Stimulated activated naive B cell treated with anti-CD40 and anti-IgM and Interleukin-4, amounts not matched to agents 10 μg/mL and 1 μg/mL and 100 μg/mL, for 72 hours (primary cell): Measurements from ENCODE around the gene GPR78.

Source experiments
- ATAC-seq, 2 donors: fragments of 150-1000 bp; cut with Tn5 transposase; replicated peaks; 2 replicates each; pipeline ENCODE4 v1.10.0; 2021; ENCODE audit warnings: moderate library complexity in 1 of 2
- DNase-seq: peaks from one replicate; pipeline ENCODE4 v3.0.0; 2021
- H3K27ac Mint-ChIP-seq: one replicate; pipeline ENCODE4 v1.8.0; 2022; ENCODE audit warnings: mild to moderate bottlenecking, mixed read lengths
- H3K27me3 Mint-ChIP-seq, 2 donors: one replicate each; pipeline ENCODE4 v1.8.0; 2022; ENCODE audit warnings: mixed read lengths in 2 of 2
- H3K36me3 Mint-ChIP-seq, 2 donors: one replicate each; pipeline ENCODE4 v1.8.0; 2022; ENCODE audit warnings: mixed read lengths in 2 of 2, mild to moderate bottlenecking in 1 of 2
- H3K4me1 Mint-ChIP-seq, 2 donors: one replicate each; pipeline ENCODE4 v1.8.0; 2022; ENCODE audit warnings: mixed read lengths in 2 of 2, mild to moderate bottlenecking in 1 of 2
- H3K4me3 Mint-ChIP-seq, 2 donors: one replicate each; pipeline ENCODE4 v1.8.0; 2022; ENCODE audit warnings: mild to moderate bottlenecking in 2 of 2, mixed read lengths in 2 of 2, moderate library complexity in 1 of 2
- H3K9me3 Mint-ChIP-seq, 2 donors: one replicate each; pipeline ENCODE4 v1.8.0; 2022; ENCODE audit warnings: mixed read lengths in 2 of 2, mild to moderate bottlenecking in 1 of 2

Gene GPR78

GRCh38 chr4:8591626-8592365 is 11.6 kb downstream of the GPR78 start:
- no peak for ATAC-seq
- no peak for DNase-seq
- Mint-ChIP-seq H3K27me3 (peaks cover 34 to 42% of the 10 kb centered on the region in 2 donors), H3K36me3 (no peaks in the 10 kb centered on the region), H3K4me3 (no peak overlapping the region), H3K4me1 (peaks cover 0 to 4% of the 10 kb centered on the region in 2 donors), H3K27ac (no peak overlapping the region), H3K9me3 (no peaks in the 10 kb centered on the region)

GRCh38 chr4:8592366-8593263 is 12.4 kb downstream of the GPR78 start, which contains the start of gene CPZ:
Gene CPZ, plus strand, starts transcription at chr4:8592765. Its CDS starts 69 bp downstream, at chr4:8592834.
- Mint-ChIP-seq H3K4me3 (no peak within 1 kb of the TSS), H3K9me3 (no peaks in the 10 kb centered on the region), H3K4me1 (peaks cover 0 to 4% of the 10 kb centered on the region in 2 donors), H3K27me3 (peaks cover 34 to 42% of the 10 kb centered on the region in 2 donors), H3K36me3 (no peaks in the 10 kb centered on the region), H3K27ac (no peak within 1 kb of the TSS)
- DNase-seq (no peak), ATAC-seq (no peak)

GRCh38 chr4:8593264-8594096 is 13.3 kb downstream of the GPR78 start:
- Mint-ChIP-seq H3K4me1 (peaks cover 0 to 4% of the 10 kb centered on the region in 2 donors), H3K27me3 (peaks cover 34 to 38% of the 10 kb centered on the region in 2 donors), H3K4me3 (no peak overlapping the region), H3K9me3 (no peaks in the 10 kb centered on the region), H3K27ac (no peak overlapping the region), H3K36me3 (no peaks in the 10 kb centered on the region)
- ATAC-seq, result no peak
- DNase-seq, result no peak

- no peak for DNase-seq
- peaks cover 0 to 4% of the 10 kb centered on the region in 2 donors for H3K4me1 Mint-ChIP-seq
Measured at GRCh38 chr4:8594097-8595038, 14.2 kb downstream of the GPR78 start.

GRCh38 chr4:8595237-8596087 is 15.3 kb downstream of the GPR78 start:
- DNase-seq (no peak), ATAC-seq (no peak)
- Mint-ChIP-seq H3K27ac (no peak overlapping the region), H3K4me3 (no peak overlapping the region), H3K4me1 (peaks cover 0 to 4% of the 10 kb centered on the region in 2 donors), H3K9me3 (no peaks in the 10 kb centered on the region), H3K27me3 (peaks cover 32% of the 10 kb centered on the region in 2 donors), H3K36me3 (no peaks in the 10 kb centered on the region)

More at GRCh38 chr4:8594097-8595038, 14.2 kb downstream of the GPR78 start:
- Mint-ChIP-seq H3K27me3 (peaks cover 34 to 38% of the 10 kb centered on the region in 2 donors), H3K36me3 (no peaks in the 10 kb centered on the region), H3K9me3 (no peaks in the 10 kb centered on the region), H3K4me3 (no peak overlapping the region), H3K27ac (no peak overlapping the region)
- peak in 1 of 2 donors; percentile 68 for ATAC-seq

GRCh38 chr4:8596891-8597290 is 16.7 kb downstream of the GPR78 start:
- Mint-ChIP-seq H3K27ac (no peak overlapping the region), H3K36me3 (no peaks in the 10 kb centered on the region), H3K4me3 (no peak overlapping the region), H3K9me3 (no peaks in the 10 kb centered on the region), H3K4me1 (peaks cover 0 to 4% of the 10 kb centered on the region in 2 donors), H3K27me3 (peaks cover 18 to 20% of the 10 kb centered on the region in 2 donors)
- DNase-seq (no peak), ATAC-seq (no peak)

GRCh38 chr4:8597319-8597718 is 17.1 kb downstream of the GPR78 start:
- DNase-seq (no peak), ATAC-seq (no peak)
- Mint-ChIP-seq H3K4me3 (no peak overlapping the region), H3K27me3 (peaks cover 18 to 20% of the 10 kb centered on the region in 2 donors), H3K9me3 (no peaks in the 10 kb centered on the region), H3K27ac (no peak overlapping the region), H3K36me3 (no peaks in the 10 kb centered on the region), H3K4me1 (peaks cover 0 to 4% of the 10 kb centered on the region in 2 donors)

GRCh38 chr4:8597791-8598190 is 17.6 kb downstream of the GPR78 start:
- ATAC-seq (no peak), DNase-seq (no peak)
- H3K27ac Mint-ChIP-seq, result no peak overlapping the region
- peaks cover 18 to 19% of the 10 kb centered on the region in 2 donors for H3K27me3 Mint-ChIP-seq
- H3K36me3 Mint-ChIP-seq, result no peaks in the 10 kb centered on the region
- no peaks in the 10 kb centered on the region for H3K9me3 Mint-ChIP-seq
- H3K4me1 Mint-ChIP-seq, result peaks cover 0 to 4% of the 10 kb centered on the region in 2 donors
- H3K4me3 Mint-ChIP-seq, result no peak overlapping the region

GRCh38 chr4:8598391-8599090 is 18.3 kb downstream of the GPR78 start:
- Mint-ChIP-seq H3K27ac (no peak overlapping the region), H3K4me3 (no peak overlapping the region), H3K36me3 (no peaks in the 10 kb centered on the region), H3K27me3 (peaks cover 10 to 11% of the 10 kb centered on the region in 2 donors), H3K9me3 (no peaks in the 10 kb centered on the region), H3K4me1 (peaks cover 0 to 8% of the 10 kb centered on the region in 2 donors)
- ATAC-seq (no peak), DNase-seq (no peak)

- Mint-ChIP-seq H3K4me3 (no peak overlapping the region), H3K27ac (no peak overlapping the region), H3K9me3 (no peaks in the 10 kb centered on the region), H3K36me3 (no peaks in the 10 kb centered on the region), H3K27me3 (peaks cover 5 to 6% of the 10 kb centered on the region in 2 donors), H3K4me1 (peaks cover 0 to 8% of the 10 kb centered on the region in 2 donors)
- DNase-seq, result no peak
- ATAC-seq, result no peak
Measured at GRCh38 chr4:8599091-8599460, 18.9 kb downstream of the GPR78 start.

GRCh38 chr4:8599657-8600056 is 19.5 kb downstream of the GPR78 start:
- DNase-seq (no peak), ATAC-seq (no peak)
- H3K4me3 Mint-ChIP-seq, result no peak overlapping the region
- H3K4me1 Mint-ChIP-seq, result peaks cover 0 to 4% of the 10 kb centered on the region in 2 donors
- no peaks in the 10 kb centered on the region for H3K36me3 Mint-ChIP-seq
- no peak overlapping the region for H3K27ac Mint-ChIP-seq
- no peaks in the 10 kb centered on the region for H3K9me3 Mint-ChIP-seq
- peaks cover 0 to under 1% of the 10 kb centered on the region in 2 donors for H3K27me3 Mint-ChIP-seq

GRCh38 chr4:8600266-8600665 is 20.1 kb downstream of the GPR78 start:
- Mint-ChIP-seq H3K9me3 (no peaks in the 10 kb centered on the region), H3K27ac (no peak overlapping the region), H3K4me3 (no peak overlapping the region), H3K4me1 (peaks cover 0 to 4% of the 10 kb centered on the region in 2 donors), H3K27me3 (no peaks in the 10 kb centered on the region), H3K36me3 (no peaks in the 10 kb centered on the region)
- no peak for DNase-seq
- ATAC-seq, result no peak
